ENCODE data around the gene EIF4G3.

DNA sequence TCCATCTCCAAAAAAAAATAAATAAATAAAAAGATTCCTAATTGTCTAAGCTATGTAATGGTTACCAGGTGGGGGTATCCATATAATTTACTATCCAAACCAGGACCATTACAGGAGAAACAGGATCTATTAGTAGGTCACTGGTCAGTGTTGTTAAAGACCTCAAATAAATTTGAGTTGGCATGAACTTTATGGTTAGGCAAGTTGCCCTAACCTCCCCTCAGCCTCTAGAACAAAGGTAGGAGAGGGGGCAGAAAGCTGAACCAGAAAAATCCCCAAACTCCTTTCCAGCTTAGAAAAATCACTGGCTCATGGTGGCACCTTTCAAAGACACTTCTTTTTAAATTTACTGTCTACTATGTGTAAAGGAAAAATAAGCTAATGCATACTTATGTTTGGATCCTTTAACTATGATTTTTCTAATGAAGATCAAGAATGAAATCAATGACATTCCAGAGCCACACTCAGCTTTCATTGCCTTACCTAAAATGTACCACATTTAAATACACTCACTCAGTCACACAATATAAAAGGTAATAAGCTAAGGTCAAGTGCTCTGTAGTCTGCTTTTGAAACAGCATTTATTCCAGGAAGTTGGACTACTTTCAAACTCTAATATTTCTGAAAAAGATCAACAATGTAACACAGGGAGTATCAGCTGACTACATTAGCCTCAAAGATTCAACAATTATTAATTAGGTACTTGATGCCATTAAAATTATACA, 13.8 kb downstream of the EIF4G3 start:
- TF ChIP-seq, protein P1, sequence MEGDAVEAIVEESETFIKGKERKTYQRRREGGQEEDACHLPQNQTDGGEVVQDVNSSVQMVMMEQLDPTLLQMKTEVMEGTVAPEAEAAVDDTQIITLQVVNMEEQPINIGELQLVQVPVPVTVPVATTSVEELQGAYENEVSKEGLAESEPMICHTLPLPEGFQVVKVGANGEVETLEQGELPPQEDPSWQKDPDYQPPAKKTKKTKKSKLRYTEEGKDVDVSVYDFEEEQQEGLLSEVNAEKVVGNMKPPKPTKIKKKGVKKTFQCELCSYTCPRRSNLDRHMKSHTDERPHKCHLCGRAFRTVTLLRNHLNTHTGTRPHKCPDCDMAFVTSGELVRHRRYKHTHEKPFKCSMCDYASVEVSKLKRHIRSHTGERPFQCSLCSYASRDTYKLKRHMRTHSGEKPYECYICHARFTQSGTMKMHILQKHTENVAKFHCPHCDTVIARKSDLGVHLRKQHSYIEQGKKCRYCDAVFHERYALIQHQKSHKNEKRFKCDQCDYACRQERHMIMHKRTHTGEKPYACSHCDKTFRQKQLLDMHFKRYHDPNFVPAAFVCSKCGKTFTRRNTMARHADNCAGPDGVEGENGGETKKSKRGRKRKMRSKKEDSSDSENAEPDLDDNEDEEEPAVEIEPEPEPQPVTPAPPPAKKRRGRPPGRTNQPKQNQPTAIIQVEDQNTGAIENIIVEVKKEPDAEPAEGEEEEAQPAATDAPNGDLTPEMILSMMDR (IDR thresholded peaks at IDR 0.05): no peak
- no peak for TF ChIP-seq POLR2A (IDR thresholded peaks at IDR 0.05)

All from gastroesophageal sphincter (tissue), 3 donors.